PC-9 (cell line): Measurements from ENCODE around the gene SH3PXD2A.

Experiments used
- EZH2 ChIP-seq: fragments of 200-600 bp; sonication (generic); IDR thresholded peaks from 2 replicates; pipeline ENCODE4 v1.8.0; 2017; ENCODE audit warnings: antibody characterized with exemption, low read depth
- TF ChIP-seq, protein P1 (sequence below): fragments of 200-600 bp; sonication (generic); conservative IDR thresholded peaks from 2 replicates; pipeline ENCODE4 v1.6.1; 2017; ENCODE audit warnings: mixed run types, antibody characterized with exemption, mild to moderate bottlenecking, moderate library complexity

DNA sequence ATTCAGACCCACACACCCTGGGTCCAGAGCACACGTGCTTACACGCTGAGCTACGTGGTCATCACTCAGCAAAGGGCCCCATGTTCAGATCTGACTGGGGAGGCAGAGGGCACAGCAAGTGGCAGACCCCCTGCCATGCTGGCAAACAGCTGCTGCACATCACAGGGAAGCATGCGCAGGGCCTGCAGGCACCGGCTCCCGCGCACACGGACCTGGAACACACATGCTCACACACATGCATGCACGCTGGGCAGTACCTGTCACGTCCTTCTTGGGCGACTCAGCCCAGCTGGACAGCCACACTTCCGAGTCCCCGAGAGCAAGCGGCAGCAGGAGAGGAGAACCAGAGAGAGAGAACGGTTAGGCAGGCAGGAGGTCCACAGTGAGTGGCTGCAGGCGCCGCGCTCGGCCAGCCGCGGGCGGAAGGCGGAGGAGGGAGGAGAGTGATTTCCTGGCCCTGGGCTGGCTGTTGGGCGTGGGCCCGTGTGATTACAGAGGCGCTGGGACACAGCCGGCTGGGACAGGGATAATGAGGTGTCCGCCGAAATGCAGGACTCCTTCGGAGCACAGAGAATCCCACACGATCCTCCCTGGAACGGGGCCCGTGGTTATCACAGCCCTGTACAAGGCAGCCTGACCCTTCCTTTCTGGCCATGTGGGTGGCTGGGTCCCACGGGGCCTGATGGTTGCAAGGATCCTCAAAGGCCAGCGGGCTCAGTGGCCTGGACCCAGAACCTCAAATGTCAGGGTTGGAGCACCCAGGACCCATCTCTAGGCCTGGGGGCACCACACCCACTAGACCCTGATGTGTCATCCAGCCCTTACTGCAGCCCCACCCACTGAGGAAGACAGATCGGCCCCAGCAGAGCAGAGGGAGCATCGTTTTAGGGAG is 186.8 kb downstream of the SH3PXD2A start:
- TF ChIP-seq, protein P1, sequence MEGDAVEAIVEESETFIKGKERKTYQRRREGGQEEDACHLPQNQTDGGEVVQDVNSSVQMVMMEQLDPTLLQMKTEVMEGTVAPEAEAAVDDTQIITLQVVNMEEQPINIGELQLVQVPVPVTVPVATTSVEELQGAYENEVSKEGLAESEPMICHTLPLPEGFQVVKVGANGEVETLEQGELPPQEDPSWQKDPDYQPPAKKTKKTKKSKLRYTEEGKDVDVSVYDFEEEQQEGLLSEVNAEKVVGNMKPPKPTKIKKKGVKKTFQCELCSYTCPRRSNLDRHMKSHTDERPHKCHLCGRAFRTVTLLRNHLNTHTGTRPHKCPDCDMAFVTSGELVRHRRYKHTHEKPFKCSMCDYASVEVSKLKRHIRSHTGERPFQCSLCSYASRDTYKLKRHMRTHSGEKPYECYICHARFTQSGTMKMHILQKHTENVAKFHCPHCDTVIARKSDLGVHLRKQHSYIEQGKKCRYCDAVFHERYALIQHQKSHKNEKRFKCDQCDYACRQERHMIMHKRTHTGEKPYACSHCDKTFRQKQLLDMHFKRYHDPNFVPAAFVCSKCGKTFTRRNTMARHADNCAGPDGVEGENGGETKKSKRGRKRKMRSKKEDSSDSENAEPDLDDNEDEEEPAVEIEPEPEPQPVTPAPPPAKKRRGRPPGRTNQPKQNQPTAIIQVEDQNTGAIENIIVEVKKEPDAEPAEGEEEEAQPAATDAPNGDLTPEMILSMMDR, result no peak
- TF ChIP-seq EZH2, result no peak
